Neural cell (in vitro differentiated cells): ENCODE data around the gene FHOD1.

Experiments used
- EP300 ChIP-seq: fragments of 450-650 bp; conservative IDR thresholded peaks from 2 replicates; pipeline ENCODE4 v1.6.1; 2014; ENCODE audit warnings: antibody characterized with exemption, mild to moderate bottlenecking, moderate library complexity; ENCODE audit not compliant: poor library complexity, severe bottlenecking
- EZH2 ChIP-seq: fragments of 200-600, 300-800 bp; shearing (Covaris generic), sonication (generic); IDR thresholded peaks from 2 replicates; pipeline ENCODE4 v1.6.1; 2014; ENCODE audit warnings: antibody characterized with exemption, low read length, borderline replicate concordance, mild to moderate bottlenecking; ENCODE audit not compliant: insufficient read depth, poor library complexity, severe bottlenecking
- MXI1 ChIP-seq: fragments of 450-650 bp; conservative IDR thresholded peaks from 2 replicates; pipeline ENCODE4 v1.6.1; 2014; ENCODE audit warnings: antibody characterized with exemption, mild to moderate bottlenecking; ENCODE audit not compliant: poor library complexity, severe bottlenecking
- POLR2AphosphoS5 ChIP-seq: IDR thresholded peaks from 2 replicates; pipeline ENCODE4 v1.6.1; 2012
- RAD21 ChIP-seq: fragments of 450-650 bp; conservative IDR thresholded peaks from 2 replicates; pipeline ENCODE4 v1.6.1; 2014; ENCODE audit warnings: antibody characterized with exemption, mild to moderate bottlenecking, moderate library complexity
- SMC3 ChIP-seq: fragments of 450-650 bp; conservative IDR thresholded peaks from 2 replicates; pipeline ENCODE4 v1.6.1; 2014; ENCODE audit warnings: antibody characterized with exemption, mild to moderate bottlenecking, moderate library complexity; ENCODE audit not compliant: poor library complexity
- TAF1 ChIP-seq: IDR thresholded peaks from 2 replicates; pipeline ENCODE4 v1.6.1; 2012; ENCODE audit warnings: low read depth
- TF ChIP-seq, protein P1 (sequence below): fragments of 450-650 bp; IDR thresholded peaks from 2 replicates; pipeline ENCODE4 v1.5.1; 2014; ENCODE audit warnings: antibody characterized with exemption, mild to moderate bottlenecking, moderate library complexity; ENCODE audit not compliant: poor library complexity, severe bottlenecking
- TF ChIP-seq, protein P2 (sequence below): IDR thresholded peaks from 2 replicates; pipeline ENCODE4 v1.6.1; 2012; ENCODE audit warnings: borderline replicate concordance

- TF ChIP-seq, protein P1, sequence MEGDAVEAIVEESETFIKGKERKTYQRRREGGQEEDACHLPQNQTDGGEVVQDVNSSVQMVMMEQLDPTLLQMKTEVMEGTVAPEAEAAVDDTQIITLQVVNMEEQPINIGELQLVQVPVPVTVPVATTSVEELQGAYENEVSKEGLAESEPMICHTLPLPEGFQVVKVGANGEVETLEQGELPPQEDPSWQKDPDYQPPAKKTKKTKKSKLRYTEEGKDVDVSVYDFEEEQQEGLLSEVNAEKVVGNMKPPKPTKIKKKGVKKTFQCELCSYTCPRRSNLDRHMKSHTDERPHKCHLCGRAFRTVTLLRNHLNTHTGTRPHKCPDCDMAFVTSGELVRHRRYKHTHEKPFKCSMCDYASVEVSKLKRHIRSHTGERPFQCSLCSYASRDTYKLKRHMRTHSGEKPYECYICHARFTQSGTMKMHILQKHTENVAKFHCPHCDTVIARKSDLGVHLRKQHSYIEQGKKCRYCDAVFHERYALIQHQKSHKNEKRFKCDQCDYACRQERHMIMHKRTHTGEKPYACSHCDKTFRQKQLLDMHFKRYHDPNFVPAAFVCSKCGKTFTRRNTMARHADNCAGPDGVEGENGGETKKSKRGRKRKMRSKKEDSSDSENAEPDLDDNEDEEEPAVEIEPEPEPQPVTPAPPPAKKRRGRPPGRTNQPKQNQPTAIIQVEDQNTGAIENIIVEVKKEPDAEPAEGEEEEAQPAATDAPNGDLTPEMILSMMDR = no peak
- TF ChIP-seq SMC3 = no peak
- TF ChIP-seq POLR2AphosphoS5 = no peak
- TF ChIP-seq EP300 = no peak
- no peak for TF ChIP-seq EZH2
- TF ChIP-seq TAF1 = no peak
- no peak for TF ChIP-seq MXI1
- TF ChIP-seq RAD21 = no peak
- TF ChIP-seq, protein P2, sequence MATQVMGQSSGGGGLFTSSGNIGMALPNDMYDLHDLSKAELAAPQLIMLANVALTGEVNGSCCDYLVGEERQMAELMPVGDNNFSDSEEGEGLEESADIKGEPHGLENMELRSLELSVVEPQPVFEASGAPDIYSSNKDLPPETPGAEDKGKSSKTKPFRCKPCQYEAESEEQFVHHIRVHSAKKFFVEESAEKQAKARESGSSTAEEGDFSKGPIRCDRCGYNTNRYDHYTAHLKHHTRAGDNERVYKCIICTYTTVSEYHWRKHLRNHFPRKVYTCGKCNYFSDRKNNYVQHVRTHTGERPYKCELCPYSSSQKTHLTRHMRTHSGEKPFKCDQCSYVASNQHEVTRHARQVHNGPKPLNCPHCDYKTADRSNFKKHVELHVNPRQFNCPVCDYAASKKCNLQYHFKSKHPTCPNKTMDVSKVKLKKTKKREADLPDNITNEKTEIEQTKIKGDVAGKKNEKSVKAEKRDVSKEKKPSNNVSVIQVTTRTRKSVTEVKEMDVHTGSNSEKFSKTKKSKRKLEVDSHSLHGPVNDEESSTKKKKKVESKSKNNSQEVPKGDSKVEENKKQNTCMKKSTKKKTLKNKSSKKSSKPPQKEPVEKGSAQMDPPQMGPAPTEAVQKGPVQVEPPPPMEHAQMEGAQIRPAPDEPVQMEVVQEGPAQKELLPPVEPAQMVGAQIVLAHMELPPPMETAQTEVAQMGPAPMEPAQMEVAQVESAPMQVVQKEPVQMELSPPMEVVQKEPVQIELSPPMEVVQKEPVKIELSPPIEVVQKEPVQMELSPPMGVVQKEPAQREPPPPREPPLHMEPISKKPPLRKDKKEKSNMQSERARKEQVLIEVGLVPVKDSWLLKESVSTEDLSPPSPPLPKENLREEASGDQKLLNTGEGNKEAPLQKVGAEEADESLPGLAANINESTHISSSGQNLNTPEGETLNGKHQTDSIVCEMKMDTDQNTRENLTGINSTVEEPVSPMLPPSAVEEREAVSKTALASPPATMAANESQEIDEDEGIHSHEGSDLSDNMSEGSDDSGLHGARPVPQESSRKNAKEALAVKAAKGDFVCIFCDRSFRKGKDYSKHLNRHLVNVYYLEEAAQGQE = no peak
Measured at GRCh38 chr16:67190041-67190440, 57.2 kb downstream of the FHOD1 start, which contains the start of gene EXOC3L1.
